ENCODE data around the gene IQSEC2. TPM values are rescaled to one million over a fixed set of nuclear protein-coding genes. Genes with fewer than 3 reads are reported as not detected.
A peak's percentile ranks its signal among the peaks of the same experiment; 100 is the strongest.

Gene IQSEC2
- polyA plus RNA-seq, 3 donors: 6.5 to 31.2 (median 6.9) TPM

- Histone ChIP-seq H3K27me3 (ENCODE audit: control insufficient read depth in 2 of 2, insufficient read depth in 2 of 2, low read length in 2 of 2) (peaks cover 0 to 7% of the 10 kb centered on the region in 2 donors), H3K27ac (ENCODE audit: low read depth in 1 of 2, low read length in 2 of 2) (no peak overlapping the region), H3K36me3 (replicated peaks in 1 of 2; ENCODE audit: control insufficient read depth in 1 of 2, insufficient read depth in 2 of 2, low read length in 2 of 2) (peaks cover 7 to 21% of the 10 kb centered on the region in 2 donors), H3K4me2 (replicated peaks; ENCODE audit: extremely low read depth, low read length, poor library complexity, severe bottlenecking) (no peak overlapping the region), H3K9me3 (replicated peaks in 1 of 2; ENCODE audit: control insufficient read depth in 1 of 2, insufficient read depth in 1 of 2, low read length in 2 of 2) (no peaks in the 10 kb centered on the region), H3K9ac (ENCODE audit: insufficient read depth, low read length, poor library complexity, severe bottlenecking) (no peak overlapping the region), H2AFZ (ENCODE audit: insufficient read depth, low read depth, low read length, poor library complexity, severe bottlenecking) (no peak overlapping the region), H3K79me2 (ENCODE audit: insufficient read depth, low read length) (no peaks in the 10 kb centered on the region), H4K20me1 (ENCODE audit: insufficient read depth, low read length) (peaks cover 34% of the 10 kb centered on the region), H3K4me3 (replicated peaks in 1 of 3; ENCODE audit: low read depth in 2 of 3, low read length in 3 of 3) (no peak overlapping the region), H3K4me1 (ENCODE audit: control insufficient read depth in 1 of 2, insufficient read depth in 2 of 2, low read length in 2 of 2) (peaks cover 19 to 20% of the 10 kb centered on the region in 2 donors)
- no peak for DNase-seq
- intact Hi-C loops (cut with micrococcal nuclease): no loop called here
- peak overlapping the region in 1 of 2 donors; percentile 21 for H3K4me3 Mint-ChIP-seq
- H3K36me3 Mint-ChIP-seq: peaks cover 19 to 40% of the 10 kb centered on the region in 2 donors
- WGBS (ENCODE audit: insufficient coverage): 93% methylated on average over 2 of the region's 6 CpGs
- H3K4me1 Mint-ChIP-seq: peaks cover 22% of the 10 kb centered on the region
- H3K9me3 Mint-ChIP-seq: peaks cover 0 to 2% (median 0%) of the 10 kb centered on the region in 7 donors
- H3K27me3 Mint-ChIP-seq (ENCODE audit: low read depth in 3 of 3): peaks cover 8 to 65% (median 25%) of the 10 kb centered on the region in 3 donors
- H3K27ac Mint-ChIP-seq: no peak overlapping the region
- no peak for TF ChIP-seq CTCF (IDR thresholded peaks at IDR 0.05)
Observed at GRCh38 chrX:53257670-53258423, 23.5 kb downstream of the IQSEC2 start.

GRCh38 chrX:53257166-53257565 lies 24.2 kb downstream of the IQSEC2 start:
- peaks cover 0 to 7% (median 0%) of the 10 kb centered on the region in 7 donors for H3K9me3 Mint-ChIP-seq
- Histone ChIP-seq H3K4me1 (ENCODE audit: control insufficient read depth in 1 of 2, insufficient read depth in 2 of 2, low read length in 2 of 2) (peaks cover 12 to 13% of the 10 kb centered on the region in 2 donors), H3K4me2 (replicated peaks; ENCODE audit: extremely low read depth, low read length, poor library complexity, severe bottlenecking) (no peak overlapping the region), H3K79me2 (ENCODE audit: insufficient read depth, low read length) (no peaks in the 10 kb centered on the region), H3K9me3 (replicated peaks in 1 of 2; ENCODE audit: control insufficient read depth in 1 of 2, insufficient read depth in 1 of 2, low read length in 2 of 2) (no peaks in the 10 kb centered on the region), H3K9ac (ENCODE audit: insufficient read depth, low read length, poor library complexity, severe bottlenecking) (no peak overlapping the region), H3K27ac (ENCODE audit: low read depth in 1 of 2, low read length in 2 of 2) (no peak overlapping the region), H3K36me3 (replicated peaks in 1 of 2; ENCODE audit: control insufficient read depth in 1 of 2, insufficient read depth in 2 of 2, low read length in 2 of 2) (peaks cover 7 to 26% of the 10 kb centered on the region in 2 donors), H3K27me3 (ENCODE audit: control insufficient read depth in 2 of 2, insufficient read depth in 2 of 2, low read length in 2 of 2) (peaks cover 0 to 7% of the 10 kb centered on the region in 2 donors), H2AFZ (ENCODE audit: insufficient read depth, low read depth, low read length, poor library complexity, severe bottlenecking) (no peak overlapping the region), H3K4me3 (replicated peaks in 1 of 3; ENCODE audit: low read depth in 2 of 3, low read length in 3 of 3) (no peak overlapping the region), H4K20me1 (ENCODE audit: insufficient read depth, low read length) (peaks cover 27% of the 10 kb centered on the region)
- peaks cover 8 to 63% (median 26%) of the 10 kb centered on the region in 3 donors for H3K27me3 Mint-ChIP-seq (ENCODE audit: low read depth in 3 of 3)
- intact Hi-C loops (cut with micrococcal nuclease): no loop called here
- peaks cover 25 to 44% of the 10 kb centered on the region in 2 donors for H3K36me3 Mint-ChIP-seq
- no peak overlapping the region for H3K27ac Mint-ChIP-seq
- DNase-seq: no peak
- TF ChIP-seq CTCF (IDR thresholded peaks at IDR 0.05): no peak
- 93% methylated on average over 2 of the region's 13 CpGs for WGBS (ENCODE audit: insufficient coverage)
- H3K4me1 Mint-ChIP-seq: peaks cover 15% of the 10 kb centered on the region
- peak overlapping the region in 1 of 2 donors; percentile 21 for H3K4me3 Mint-ChIP-seq

All from CD14-positive monocyte (primary cell).